GM12892 (cell line): ENCODE measurements around the gene FGGY.

ENCODE experiments used
- POLR2A ChIP-seq: IDR thresholded peaks from 2 replicates; pipeline ENCODE4 v1.6.1; 2011; ENCODE audit warnings: low read depth, low read length, control low read depth
- POLR2AphosphoS5 ChIP-seq: IDR thresholded peaks from 2 replicates; pipeline ENCODE4 v1.6.1; 2011; ENCODE audit warnings: low read depth, low read length, control low read depth
- TAF1 ChIP-seq: IDR thresholded peaks from 2 replicates; pipeline ENCODE4 v1.6.1; 2011; ENCODE audit warnings: low read depth, mild to moderate bottlenecking, control low read depth, low read length, borderline replicate concordance

GRCh38 chr1:59767119-59767518 lies 470.2 kb downstream of the FGGY start:
- no peak for TF ChIP-seq POLR2A
- no peak for TF ChIP-seq POLR2AphosphoS5
- TF ChIP-seq TAF1, result no peak
